GM12891 (cell line): Measurements from ENCODE around the gene GJA1.

Experiments used
- PAX5 ChIP-seq: IDR thresholded peaks from 2 replicates; pipeline ENCODE4 v1.6.1; 2011; ENCODE audit warnings: low read length, moderate library complexity, mild to moderate bottlenecking; ENCODE audit not compliant: insufficient read depth, severe bottlenecking
- POLR2A ChIP-seq: IDR thresholded peaks from 2 replicates; pipeline ENCODE4 v1.6.1; 2011; ENCODE audit warnings: low read depth, low read length, control low read depth
- POLR2AphosphoS5 ChIP-seq: IDR thresholded peaks from 2 replicates; pipeline ENCODE4 v1.6.1; 2011; ENCODE audit warnings: low read depth, low read length, control low read depth
- POU2F2 ChIP-seq: IDR thresholded peaks from 2 replicates; pipeline ENCODE4 v1.6.1; 2011; ENCODE audit warnings: low read depth, mild to moderate bottlenecking, control low read depth, low read length, moderate library complexity
- SPI1 ChIP-seq: IDR thresholded peaks from 2 replicates; pipeline ENCODE4 v1.6.1; 2011; ENCODE audit warnings: low read depth, low read length, control low read depth
- TAF1 ChIP-seq: IDR thresholded peaks from 2 replicates; pipeline ENCODE4 v1.6.1; 2011; ENCODE audit warnings: low read depth, low read length, control low read depth

GRCh38 chr6:121460170-121460569, 24.7 kb downstream of the GJA1 start:
- TF ChIP-seq POLR2AphosphoS5 = no peak
- TF ChIP-seq TAF1 = no peak
- TF ChIP-seq POLR2A = no peak
- TF ChIP-seq POU2F2 = no peak
- no peak for TF ChIP-seq SPI1
- TF ChIP-seq PAX5 = no peak
